Thyroid gland (tissue), 4 donors: ENCODE data around the gene CSNK2A1. TPM values are rescaled to one million over a fixed set of nuclear protein-coding genes. Genes with fewer than 3 reads are reported as not detected.

Experiments used
- DNase-seq, 2 donors: peaks; one replicate each; pipeline ENCODE4 v3.0.0-alpha.2; 2019
- H3K27ac ChIP-seq, 3 donors: fragments of 200-600 bp; sonication (generic); 1 replicate in 2 of 3; 2 replicates in 1 of 3; pipeline ENCODE4 v1.5.1; 2016 to 2019; ENCODE audit warnings: mild to moderate bottlenecking in 1 of 3, moderate library complexity in 1 of 3
- H3K27me3 ChIP-seq: fragments of 200-600 bp; sonication (generic); one replicate; pipeline ENCODE4 v1.5.1; 2019
- H3K36me3 ChIP-seq, 2 donors: fragments of 200-600 bp; sonication (generic); one replicate each; pipeline ENCODE4 v1.5.1; 2016 to 2019
- H3K4me1 ChIP-seq, 2 donors: fragments of 200-600 bp; sonication (generic); one replicate each; pipeline ENCODE4 v1.5.1; 2017 to 2019
- H3K4me3 ChIP-seq, 3 donors: fragments of 200-600 bp; sonication (generic); replicated peaks in 1 of 3; 1 replicate in 2 of 3; 2 replicates in 1 of 3; pipeline ENCODE4 v1.5.1; 2016; ENCODE audit warnings: mild to moderate bottlenecking in 1 of 3
- H3K9me3 ChIP-seq: fragments of 200-600 bp; sonication (generic); one replicate; pipeline ENCODE4 v1.5.1; 2017
- POLR2A ChIP-seq, 2 donors: fragments of 450-650 bp; IDR thresholded peaks; one replicate each; pipeline ENCODE4 v1.6.1; 2017; ENCODE audit warnings: antibody characterized with exemption in 2 of 2, mild to moderate bottlenecking in 2 of 2, moderate library complexity in 1 of 2
- WGBS, 2 donors: methylation state at CpG; one replicate each; pipeline ENCODE4 v1.1.5; 2017; 5-methylcytosine and 5-hydroxymethylcytosine counted together
- intact Hi-C: fragments of 100-400 bp; cut with DNase I; formaldehyde crosslinking; loops from one replicate; pipeline ENCODE4 v1.15.1; 2023
- total RNA-seq, 4 donors: library from RNA; depleted of rRNA; stranded (reverse); fragments of >200 nt; gene quantifications; one replicate each; pipeline ENCODE4 v1.2.3, GENCODE V29; 2016
- TF ChIP-seq, protein P1 (sequence below), 6 experiments: fragments of 200-600 bp in 3 of 6; fragments of 450-650 bp in 3 of 6; sonication (generic) in 3 of 6; IDR thresholded peaks; one replicate each; pipeline ENCODE4 v1.5.1; 2016 to 2019; ENCODE audit warnings: antibody characterized with exemption in 6 of 6, mild to moderate bottlenecking in 2 of 6, inconsistent platforms in 1 of 6, moderate library complexity in 1 of 6

Gene CSNK2A1
- 100 to 1,000 TPM in 3 of 4 donors, 10 to 100 TPM in 1; 88.0 to 153 (median 105) TPM for total RNA-seq

DNA sequence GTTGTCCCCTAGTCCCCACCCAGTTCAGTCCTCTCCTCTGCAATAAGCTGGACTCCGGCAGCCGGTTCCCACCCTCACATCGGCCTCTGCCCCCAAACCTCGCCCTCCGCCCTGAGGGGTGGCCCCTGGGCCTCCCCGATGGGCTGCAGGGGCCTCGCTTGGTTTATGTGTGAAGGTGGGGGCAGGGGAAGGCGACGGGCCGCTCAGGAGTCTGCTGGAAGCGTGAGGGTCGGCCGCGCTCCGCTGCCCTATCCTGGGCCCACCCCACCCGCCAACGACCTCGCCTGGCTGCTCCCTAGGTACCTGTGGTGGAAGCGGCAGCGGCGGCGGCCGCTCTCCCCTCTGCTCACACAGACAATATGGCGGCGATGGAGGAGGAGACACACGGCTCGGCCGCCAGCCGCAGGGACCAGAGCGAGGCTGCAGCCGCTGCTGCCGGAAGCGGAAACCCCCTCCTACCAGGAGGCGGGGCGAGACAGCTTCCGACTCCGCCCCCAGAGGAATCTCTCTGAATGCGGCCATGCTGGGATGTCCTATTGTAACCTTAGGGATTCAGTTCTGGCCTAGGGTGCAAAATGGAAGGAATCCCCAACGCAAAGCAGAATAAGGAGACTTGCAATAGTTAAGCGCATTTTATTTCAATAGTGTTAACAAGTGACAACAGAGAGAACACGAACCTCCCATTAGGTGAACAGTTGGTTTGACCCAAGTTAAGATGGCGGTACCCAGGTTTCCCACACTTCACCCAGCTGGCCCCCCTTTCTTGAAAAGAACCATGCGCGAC, at the start of gene CSNK2A1:
TSS of gene CSNK2A1 (minus strand) at position 422 of the 784 bp plus-strand sequence. CDS start 35,239 bp downstream, outside the sequence.
- 0% methylated on average over 21 to 25 of the region's 44 CpGs for WGBS, 2 donors
- peaks cover 41 to 45% of the 10 kb centered on the region in 2 donors for H3K4me1 ChIP-seq
- intact Hi-C loops: loop anchor here (2.0 to 10.0 kb wide), 2 partner anchors 59 to 113 kb away; no protein-coding TSS in a partner anchor

DNA sequence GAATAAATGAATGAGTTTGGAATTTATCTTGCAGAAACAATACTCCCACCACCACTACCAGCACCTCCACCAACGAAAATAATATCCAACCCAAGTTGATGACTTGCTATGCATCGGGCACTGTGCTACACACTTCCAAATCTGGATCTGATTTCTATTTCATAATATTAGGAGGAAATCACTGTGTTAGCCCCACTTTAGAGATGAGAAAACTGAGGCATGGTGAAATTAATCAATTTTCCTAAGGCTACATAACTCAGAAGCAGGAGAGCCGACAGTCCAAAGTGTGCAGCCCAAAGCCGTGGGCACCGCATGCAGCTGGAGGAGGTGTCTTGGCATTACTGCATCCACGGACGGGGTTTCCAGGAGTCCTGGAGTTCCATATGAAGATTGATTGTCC, 48.9 kb upstream of the CSNK2A1 start:
- intact Hi-C loops: no loop called here
- Histone ChIP-seq H3K27ac (no peak overlapping the region), H3K9me3 (no peaks in the 10 kb centered on the region), H3K4me3 (no peak overlapping the region), H3K4me1 (no peaks in the 10 kb centered on the region), H3K36me3 (no peaks in the 10 kb centered on the region), H3K27me3 (no peaks in the 10 kb centered on the region)
- TF ChIP-seq POLR2A (IDR thresholded peaks at IDR 0.05): no peak
- TF ChIP-seq, protein P1, sequence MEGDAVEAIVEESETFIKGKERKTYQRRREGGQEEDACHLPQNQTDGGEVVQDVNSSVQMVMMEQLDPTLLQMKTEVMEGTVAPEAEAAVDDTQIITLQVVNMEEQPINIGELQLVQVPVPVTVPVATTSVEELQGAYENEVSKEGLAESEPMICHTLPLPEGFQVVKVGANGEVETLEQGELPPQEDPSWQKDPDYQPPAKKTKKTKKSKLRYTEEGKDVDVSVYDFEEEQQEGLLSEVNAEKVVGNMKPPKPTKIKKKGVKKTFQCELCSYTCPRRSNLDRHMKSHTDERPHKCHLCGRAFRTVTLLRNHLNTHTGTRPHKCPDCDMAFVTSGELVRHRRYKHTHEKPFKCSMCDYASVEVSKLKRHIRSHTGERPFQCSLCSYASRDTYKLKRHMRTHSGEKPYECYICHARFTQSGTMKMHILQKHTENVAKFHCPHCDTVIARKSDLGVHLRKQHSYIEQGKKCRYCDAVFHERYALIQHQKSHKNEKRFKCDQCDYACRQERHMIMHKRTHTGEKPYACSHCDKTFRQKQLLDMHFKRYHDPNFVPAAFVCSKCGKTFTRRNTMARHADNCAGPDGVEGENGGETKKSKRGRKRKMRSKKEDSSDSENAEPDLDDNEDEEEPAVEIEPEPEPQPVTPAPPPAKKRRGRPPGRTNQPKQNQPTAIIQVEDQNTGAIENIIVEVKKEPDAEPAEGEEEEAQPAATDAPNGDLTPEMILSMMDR (IDR thresholded peaks at IDR 0.05): no peak
- no peak for DNase-seq
- WGBS, 2 donors: 90 to 91% methylated on average over 7 of the region's 7 CpGs

More for the DNA sequence above, at the start of gene CSNK2A1:
- Histone ChIP-seq H3K36me3 (no peaks in the 10 kb centered on the region), H3K27me3 (no peaks in the 10 kb centered on the region), H3K4me3 (peak within 1 kb of the TSS; percentile 58 to 97 (median 90)), H3K27ac (peak within 1 kb of the TSS; percentile 87 to 97 (median 92)), H3K9me3 (no peaks in the 10 kb centered on the region)
- DNase-seq: peak; percentile 93 to 94
- TF ChIP-seq POLR2A (IDR thresholded peaks at IDR 0.05): peak; percentile 22 to 90
- TF ChIP-seq, protein P1 (IDR thresholded peaks at IDR 0.05): peak in 1 of 6 experiments; percentile 8

DNA sequence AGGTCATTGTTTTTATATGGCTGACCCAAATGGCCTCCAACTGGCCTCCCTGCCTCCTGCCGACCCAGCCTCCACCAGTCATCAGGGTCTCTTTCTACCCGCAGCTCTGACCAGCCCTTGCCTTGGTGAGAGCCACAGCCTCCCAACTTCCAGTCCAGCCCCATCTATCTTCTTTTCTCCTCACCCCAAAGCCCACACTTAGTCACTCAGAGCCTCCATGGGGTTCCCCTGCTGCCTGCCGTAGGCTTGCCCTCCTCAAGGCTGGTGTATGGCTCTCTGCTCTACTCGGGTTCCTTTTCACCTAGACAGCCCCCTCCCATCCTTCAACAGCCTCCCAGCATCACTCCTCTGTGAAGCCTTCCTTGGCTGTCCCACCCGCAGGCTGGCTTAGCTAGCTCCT, 48.4 kb upstream of the CSNK2A1 start:
- H3K27ac ChIP-seq: no peak overlapping the region
- H3K27me3 ChIP-seq: no peaks in the 10 kb centered on the region
- H3K9me3 ChIP-seq: no peaks in the 10 kb centered on the region
- no peaks in the 10 kb centered on the region for H3K36me3 ChIP-seq
- DNase-seq: no peak
- 74 to 80% methylated on average over 5 of the region's 5 CpGs for WGBS, 2 donors
- intact Hi-C loops: no loop called here
- no peak overlapping the region for H3K4me3 ChIP-seq
- H3K4me1 ChIP-seq: no peaks in the 10 kb centered on the region
- no peak for TF ChIP-seq POLR2A (IDR thresholded peaks at IDR 0.05)
- TF ChIP-seq, protein P1 (IDR thresholded peaks at IDR 0.05): no peak

DNA sequence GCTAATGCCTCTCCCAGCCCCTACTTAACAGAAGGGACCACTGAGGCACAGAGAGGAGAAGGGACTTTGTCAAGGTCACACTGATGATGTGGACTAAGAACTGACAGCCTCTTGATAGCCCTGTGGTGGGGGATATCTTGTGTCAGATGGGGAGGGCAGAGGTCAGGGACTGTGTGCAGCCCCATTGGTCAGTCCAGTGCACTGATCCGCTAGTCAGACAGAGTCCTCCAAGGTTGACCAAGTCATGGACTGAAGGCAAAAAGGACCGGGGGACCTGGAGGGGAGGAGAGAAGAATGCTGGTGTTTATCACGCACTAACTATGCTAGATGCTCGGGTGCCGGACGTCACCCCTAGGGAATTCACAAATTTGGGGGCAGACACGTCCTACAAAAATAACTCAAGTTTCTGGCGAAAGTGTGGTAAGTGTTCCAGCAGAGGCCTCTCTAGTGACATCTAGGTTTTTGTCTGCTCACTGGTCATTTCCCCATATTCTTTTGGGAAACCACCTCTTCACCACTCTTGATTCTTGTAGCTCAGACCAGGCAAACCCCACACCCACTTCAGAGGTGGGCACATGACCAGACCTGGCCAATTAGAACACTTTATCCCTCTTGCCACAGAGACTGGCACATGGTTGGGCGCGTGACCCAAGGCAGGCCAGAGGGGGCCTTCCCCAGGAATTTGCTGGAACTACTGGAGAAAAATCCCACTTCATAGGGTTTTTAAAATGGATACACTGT, 45.5 kb upstream of the CSNK2A1 start:
- no peaks in the 10 kb centered on the region for H3K9me3 ChIP-seq
- WGBS, 2 donors: 79 to 90% methylated on average over 10 of the region's 10 CpGs
- no peak for DNase-seq
- no peak overlapping the region for H3K4me3 ChIP-seq
- no peaks in the 10 kb centered on the region for H3K27me3 ChIP-seq
- intact Hi-C loops: no loop called here
- H3K27ac ChIP-seq: no peak overlapping the region
- TF ChIP-seq, protein P1 (IDR thresholded peaks at IDR 0.05): no peak
- TF ChIP-seq POLR2A (IDR thresholded peaks at IDR 0.05): no peak
- no peaks in the 10 kb centered on the region for H3K36me3 ChIP-seq
- H3K4me1 ChIP-seq: no peaks in the 10 kb centered on the region
